Measurements from ENCODE around the gene PRTN3.
"Not testable (repeated sequence)": the region's sequence is repeated elsewhere in the genome, so short reads cannot be mapped to it uniquely, and the experiment has no call there.

Gene PRTN3

DNA sequence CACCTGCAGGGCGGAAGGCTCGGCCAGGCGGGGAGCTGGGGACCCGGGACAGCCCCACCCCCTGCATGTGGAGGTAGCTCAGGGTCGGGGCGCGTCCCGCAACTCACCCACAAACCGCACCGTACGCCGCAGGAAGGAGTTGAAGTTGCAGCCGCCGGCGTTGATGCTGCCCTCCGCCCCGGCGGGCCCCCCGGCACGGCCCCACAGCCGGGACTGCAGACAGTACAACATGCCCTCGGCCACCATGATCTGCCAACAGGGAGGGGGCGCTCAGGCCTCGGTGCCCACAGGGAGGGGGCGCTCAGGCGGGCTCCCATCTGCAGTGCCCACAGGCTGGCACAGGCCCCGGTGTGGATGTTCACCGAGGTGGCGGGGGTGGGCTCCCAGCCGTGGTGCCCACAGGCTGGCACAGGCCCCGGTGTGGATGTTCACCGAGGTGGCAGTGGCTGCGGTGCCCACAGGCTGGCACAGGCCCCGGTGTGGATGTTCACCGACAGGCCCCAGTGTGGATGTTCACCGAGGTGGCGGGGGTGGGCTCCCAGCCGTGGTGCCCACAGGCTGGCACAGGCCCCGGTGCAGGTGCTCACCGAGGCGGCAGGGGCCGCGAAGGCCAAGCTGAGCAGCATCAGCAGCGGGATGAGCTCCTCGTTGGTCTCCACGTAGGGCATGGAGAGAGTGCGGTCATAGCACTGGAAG, 25.6 kb upstream of the PRTN3 start:
- no peak for DNase-seq (ENCODE audit: low read depth in 3 of 3, low spot score in 1 of 3)

DNA sequence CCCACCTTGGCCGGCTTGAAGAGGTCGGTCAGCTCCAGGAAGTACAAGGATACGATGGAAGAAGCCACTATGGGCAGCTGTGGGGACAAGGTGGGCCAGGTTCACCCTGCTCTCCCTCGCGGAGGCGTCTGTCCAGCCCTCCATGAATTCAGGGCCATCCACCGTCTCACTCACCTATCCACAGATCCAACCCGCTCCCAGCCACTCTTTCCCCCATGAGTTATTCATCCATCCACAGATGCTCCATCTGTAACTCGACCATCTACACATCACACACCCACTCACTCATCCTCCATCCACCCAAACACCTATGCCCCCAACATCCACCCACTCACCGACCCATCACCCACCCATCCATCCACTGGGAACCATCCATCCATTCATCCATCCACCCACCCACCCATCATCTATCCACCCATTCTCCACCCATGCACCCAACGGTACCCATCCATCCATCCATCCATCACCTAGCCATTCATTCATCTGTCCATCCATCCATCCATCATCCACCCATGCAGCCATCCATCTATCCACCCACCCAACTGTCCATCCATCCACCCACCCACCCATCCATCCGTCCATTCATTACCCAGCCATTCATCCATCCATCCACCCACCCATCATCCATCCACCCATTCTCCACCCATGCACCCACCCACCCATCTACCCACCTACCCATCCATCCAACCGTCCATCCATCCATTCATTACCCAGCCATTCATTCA, 24.9 kb upstream of the PRTN3 start:
- no peak for DNase-seq (ENCODE audit: low read depth in 3 of 3, low spot score in 1 of 3)

DNA sequence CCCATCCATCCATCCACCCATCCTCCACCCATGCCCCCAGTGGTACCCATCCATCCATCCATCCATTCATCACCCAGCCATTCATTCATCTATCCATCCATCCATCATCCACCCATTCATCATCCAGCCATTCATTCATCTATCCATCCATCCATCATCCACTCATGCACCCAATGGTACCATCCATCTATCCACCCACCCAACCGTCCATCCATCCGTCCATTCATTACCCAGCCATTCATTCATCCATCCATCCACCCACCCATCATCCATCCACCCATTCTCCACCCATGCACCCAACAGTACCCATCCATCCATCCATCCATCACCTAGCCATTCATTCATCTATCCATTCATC, 24.3 kb upstream of the PRTN3 start:
- no peak for DNase-seq (ENCODE audit: low read depth in 3 of 3, low spot score in 1 of 3)

DNA sequence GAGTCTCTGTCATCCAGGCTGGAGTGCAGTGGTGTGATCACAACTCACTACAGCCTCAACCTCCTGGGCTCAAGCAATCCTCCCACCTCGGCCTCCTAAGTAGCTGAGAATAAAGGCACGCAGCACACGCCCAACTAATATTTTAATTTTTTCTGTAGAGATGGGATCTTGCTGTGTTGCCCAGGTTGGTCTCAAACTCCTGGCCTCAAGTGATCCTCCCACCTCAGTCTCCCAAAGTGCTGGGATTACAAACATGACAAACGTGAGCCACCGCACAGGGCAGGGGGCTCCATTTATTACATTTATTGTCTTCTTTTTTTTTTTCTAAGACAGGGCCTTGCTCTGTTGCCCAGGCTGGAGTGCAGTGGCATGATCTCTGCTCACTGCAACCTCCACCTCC, 20.6 kb upstream of the PRTN3 start:
- not testable (repeated sequence) for DNase-seq (ENCODE audit: low read depth in 3 of 3, low spot score in 1 of 3)

DNA sequence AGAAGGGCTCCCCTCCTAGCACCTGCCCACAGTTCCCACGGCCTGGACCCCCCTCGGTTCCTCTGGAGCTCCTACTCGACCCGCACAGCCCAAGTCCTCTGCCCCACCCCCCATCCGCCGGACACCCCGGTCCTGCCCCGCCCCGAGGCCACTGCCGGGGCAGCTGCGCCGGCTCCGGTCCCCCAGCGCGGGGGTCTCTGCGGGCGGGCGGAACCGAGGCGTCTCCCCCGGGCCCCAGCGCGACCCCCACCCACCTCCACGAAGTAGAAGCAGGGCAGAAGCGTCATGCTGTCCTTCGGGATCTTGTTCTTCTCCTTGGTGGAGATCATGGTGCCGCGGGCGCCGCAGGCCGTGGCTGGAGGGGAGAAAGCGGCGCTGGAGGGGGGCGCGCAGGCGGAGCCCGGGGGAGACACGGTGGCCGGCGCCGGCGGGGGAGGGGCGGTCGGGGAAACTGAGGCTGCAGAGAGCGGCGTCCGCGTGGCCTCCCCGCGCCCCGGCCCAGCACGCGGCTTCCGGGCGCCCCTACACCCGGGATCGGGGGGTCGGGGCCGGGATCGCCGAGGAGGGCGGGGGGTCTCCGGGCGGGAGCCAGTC, 19.5 kb upstream of the PRTN3 start:
- DNase-seq (ENCODE audit: low read depth in 3 of 3, low spot score in 1 of 3), result no peak

DNA sequence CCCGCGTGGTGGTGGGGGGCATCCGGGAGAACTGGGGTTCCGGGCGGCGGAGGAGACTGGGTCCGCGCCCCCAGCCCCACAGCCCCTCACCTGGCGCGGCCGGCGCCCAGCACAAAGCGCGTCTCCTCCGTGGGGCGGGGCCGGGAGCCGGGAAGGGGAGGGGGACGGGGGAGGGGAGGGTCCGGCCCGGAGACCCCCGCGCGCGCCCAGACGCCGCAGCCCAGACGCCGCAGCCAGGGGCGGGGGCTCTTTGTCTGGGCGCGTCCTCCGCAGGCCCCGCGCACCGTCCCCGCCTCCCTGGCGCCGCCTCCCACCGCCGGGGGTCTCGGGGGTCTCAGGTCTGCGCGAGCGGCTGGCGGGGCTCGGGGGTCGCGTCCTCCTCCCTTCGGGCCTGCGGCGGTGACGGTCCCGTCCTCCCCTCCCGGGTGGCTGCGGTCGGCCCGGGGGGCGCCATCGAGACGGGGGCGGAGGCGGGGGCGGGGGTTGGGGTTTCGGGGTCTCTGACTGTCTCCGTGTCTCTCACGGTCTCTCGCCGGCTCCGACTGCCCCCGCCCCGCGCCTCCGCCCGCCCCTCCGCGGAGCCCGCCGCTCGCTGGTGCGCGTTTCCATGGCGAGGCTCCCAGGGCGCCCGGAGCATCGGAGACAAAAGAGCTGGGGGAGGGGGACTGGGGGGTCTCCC, 18.8 kb upstream of the PRTN3 start, which contains the start of gene PLPPR3:
TSS of gene PLPPR3 (minus strand) at position 131 of the 679 bp plus-strand sequence. CDS start 396 bp downstream, outside the sequence.
- no peak for DNase-seq (ENCODE audit: low read depth in 3 of 3, low spot score in 1 of 3)

DNA sequence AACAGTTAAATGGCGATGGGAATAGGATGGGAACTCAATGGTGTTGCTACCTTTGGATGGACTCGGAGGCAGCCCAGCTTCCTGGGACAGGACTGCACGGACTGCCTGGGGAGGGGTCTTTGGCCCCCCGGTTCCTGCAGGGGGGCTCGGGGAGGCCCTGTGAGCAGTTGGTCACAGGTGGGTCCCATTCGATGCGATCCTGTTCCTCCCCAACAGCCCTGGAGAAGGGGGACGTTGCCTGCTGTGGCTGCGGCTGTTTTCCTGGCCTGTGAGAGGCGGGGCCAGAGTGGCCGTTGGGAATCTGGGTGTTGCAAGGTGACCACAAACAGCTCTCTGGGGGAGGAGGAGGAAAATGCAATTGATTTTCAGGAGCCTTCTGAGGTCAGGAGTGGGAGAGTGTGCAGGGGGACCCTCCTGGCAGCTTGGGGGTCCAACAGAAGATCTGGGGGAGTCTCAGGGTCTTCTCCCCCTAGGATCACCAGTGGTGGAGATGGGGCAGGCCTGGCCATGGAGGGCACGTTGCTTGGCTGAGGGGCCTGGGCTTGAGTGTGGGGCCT, 17.2 kb upstream of the PRTN3 start:
- no peak for DNase-seq (ENCODE audit: low read depth in 3 of 3, low spot score in 1 of 3)

DNA sequence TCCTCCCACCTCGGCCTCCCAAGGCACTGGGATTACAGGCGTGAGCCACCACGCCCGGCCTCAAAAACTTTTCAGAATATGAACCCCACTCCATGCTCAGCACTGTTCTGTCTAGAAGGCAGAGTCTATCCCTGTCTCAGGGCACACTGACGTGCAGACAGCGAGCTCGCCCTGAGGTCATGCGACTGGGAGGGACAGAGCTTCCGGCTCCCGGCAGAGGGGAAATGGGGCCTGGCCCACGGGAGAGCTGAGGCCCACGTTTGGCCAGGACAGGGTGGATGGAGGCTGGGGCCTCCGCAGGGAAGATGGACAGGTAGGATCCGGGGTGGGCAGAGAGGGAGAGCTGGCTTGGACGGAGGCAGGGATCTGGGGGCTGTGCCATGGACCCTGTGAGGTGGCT, 15.9 kb upstream of the PRTN3 start:
- no peak for DNase-seq (ENCODE audit: low read depth in 3 of 3, low spot score in 1 of 3)

DNA sequence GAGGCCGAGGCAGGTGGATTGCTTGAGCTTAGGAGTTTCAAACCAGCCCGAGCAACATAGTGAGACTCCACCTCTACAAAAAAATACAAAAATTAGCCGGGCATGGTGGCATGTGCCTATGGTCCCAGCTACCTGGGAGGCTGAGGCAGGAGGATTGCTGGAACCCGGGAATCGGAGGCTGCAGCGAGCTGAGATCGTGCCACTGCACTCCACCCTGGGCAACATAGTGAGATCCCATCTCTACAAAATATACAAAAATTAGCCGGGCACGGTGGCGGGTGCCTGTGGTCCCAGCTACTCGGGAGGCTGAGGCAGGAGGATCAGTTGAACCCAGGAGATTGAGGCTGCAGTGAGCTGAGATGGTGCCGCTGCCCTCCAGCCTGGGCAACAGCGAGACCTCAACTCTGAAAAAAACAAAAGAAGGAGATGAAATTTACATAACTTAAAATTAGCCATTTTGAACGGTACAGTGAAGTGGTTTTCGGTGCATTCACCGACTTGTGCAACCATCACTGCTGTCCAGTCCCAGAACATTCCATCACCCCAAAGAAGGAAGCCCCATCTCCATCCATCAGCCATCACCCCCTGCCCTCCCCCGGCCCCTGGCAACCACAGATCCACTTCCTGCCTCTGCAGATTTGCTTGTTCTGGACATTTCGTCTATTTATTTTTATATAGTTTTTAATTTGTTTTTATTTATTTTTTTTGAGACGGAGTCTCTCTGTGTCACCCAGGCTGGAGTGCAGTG, 14.7 kb upstream of the PRTN3 start:
- no peak for DNase-seq (ENCODE audit: low read depth in 3 of 3, low spot score in 1 of 3)

DNA sequence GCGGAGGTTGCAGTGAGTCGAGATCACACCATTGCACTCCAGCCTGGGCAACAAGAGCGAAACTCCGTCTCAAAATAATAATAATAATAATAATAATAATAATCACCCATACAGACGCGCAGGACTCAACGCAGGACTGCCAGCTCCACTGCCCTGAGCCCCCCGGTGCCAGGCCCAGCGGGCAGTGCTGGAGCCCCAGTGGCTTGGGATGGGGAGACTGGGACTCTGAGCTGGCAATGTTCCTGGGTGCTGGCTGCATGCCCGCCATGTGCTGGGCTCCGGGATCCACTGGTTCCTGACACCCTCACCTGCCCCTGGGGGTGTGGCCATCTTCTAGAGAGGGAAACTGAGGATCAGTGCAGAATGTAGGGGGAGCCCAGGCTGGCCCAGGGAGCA, 13.5 kb upstream of the PRTN3 start:
- DNase-seq (ENCODE audit: low read depth in 3 of 3, low spot score in 1 of 3), result no peak

DNA sequence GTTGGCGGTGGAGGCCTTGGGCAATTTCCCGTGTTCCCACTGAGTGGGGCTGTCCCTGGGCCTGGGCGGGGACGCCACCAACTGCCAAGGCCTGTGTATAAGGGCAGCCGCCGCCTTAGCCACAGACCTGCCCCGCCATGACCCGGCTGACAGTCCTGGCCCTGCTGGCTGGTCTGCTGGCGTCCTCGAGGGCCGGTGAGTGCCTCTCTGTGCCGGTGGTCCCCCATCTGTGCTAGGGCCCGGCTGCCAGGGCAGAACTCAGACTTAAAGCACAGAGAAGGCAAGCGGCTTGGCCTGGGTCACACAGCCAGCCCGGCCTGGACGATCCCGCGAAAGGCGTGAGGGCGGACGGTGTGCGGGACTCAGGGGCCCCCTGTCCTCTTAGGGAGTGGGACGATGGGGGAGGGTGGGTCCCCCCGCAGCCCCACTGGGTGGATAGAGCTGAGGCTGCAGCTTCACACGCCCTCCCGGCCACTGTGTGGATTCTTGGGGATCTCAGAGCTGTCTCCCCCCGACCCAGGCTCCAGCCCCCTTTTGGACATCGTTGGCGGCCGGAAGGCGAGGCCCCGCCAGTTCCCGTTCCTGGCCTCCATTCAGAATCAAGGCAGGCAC, 13.0 kb upstream of the PRTN3 start, which contains the start of gene AZU1:
TSS of gene AZU1 (plus strand) at position 128 of the 612 bp plus-strand sequence. CDS start at position 138, 10 bp downstream.
- DNase-seq (ENCODE audit: low read depth in 3 of 3, low spot score in 1 of 3), result no peak

DNA sequence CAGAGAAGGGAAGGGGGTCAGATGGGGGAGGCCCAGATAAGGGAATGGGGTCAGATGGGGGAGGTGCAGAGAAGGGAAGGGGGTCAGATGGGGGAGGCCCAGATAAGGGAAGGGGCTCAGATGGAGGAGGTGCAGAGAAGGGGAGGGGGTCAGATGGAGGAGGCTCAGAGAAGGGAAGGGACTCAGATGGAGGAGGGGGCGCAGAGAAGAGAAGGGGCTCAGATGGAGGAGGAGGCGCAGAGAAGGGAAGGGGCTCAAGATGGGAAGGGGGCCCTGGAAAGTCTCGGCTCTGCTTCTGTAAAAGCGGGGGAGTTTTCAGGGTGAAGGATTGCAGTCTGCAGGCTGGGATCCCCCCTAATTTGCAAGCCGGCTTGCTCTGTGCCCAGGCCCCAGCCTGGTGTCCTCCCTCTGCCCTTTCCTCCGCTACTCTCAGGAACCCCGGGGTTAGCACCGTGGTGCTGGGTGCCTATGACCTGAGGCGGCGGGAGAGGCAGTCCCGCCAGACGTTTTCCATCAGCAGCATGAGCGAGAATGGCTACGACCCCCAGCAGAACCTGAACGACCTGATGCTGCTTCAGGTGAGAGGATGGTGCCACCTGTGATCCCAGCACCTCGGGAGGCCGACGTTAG, 11.6 kb upstream of the PRTN3 start:
- DNase-seq (ENCODE audit: low read depth in 3 of 3, low spot score in 1 of 3), result no peak

DNA sequence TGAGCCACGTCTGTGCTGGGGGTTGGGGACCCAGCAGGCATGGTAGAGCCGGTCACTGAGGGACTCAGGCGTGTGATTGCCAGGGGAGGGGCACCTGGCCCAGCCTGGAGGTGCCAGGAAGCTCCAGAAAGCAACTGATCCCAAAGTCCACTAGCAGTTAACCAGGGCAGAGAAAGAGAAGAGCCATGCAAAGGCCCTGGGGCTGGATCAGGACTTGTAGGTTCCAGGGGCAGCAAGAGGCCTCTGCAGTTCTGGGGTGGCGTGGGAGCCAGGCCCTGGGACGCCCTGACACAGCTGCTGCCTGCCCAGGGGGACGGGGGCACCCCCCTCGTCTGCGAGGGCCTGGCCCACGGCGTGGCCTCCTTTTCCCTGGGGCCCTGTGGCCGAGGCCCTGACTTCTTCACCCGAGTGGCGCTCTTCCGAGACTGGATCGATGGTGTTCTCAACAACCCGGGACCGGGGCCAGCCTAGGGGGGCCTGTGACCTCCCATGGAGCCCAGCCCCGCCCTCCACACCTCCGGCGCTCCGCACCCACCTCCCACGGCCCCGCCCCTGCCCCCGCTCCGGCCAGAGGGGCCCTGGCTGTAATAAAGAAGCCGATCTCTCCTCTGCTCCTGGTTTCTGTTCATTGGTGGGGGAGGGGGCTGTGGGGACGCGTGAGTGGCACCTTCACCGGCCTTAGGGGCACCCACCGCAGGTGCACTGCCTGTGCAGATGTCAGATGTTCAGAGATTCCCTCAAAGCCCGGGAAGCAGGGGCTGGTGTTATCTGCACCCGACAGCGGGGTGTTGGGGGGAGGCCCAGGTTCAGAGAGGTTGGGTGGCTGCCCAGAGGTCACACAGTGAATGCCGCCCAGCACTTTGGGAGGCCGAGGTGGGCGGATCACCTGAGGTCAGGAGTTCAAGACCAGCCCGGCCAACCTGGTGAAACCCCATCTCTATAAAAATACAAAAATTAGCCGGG, 9.1 kb upstream of the PRTN3 start:
- no peak for DNase-seq (ENCODE audit: low read depth in 3 of 3, low spot score in 1 of 3)

DNA sequence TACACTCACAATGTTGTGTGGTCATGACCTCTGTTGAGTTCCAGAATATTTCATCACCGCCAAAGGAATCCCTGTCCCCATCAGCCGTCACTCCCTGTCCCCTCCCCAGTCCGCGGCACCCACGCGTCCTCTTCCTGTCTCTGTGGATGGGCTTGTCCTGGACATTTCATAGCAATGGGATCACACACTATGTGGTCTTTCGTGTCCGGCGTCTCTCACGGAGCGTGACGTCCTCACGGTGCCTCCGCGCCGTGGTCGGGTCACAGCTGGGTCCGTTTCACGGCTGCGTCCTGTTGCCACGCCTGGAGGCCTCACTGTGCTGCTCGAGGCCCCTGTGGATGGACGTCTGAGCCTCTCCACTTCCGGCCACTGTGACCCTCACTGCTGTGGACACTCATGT, 6.6 kb upstream of the PRTN3 start:
- no peak for DNase-seq (ENCODE audit: low read depth in 3 of 3, low spot score in 1 of 3)

DNA sequence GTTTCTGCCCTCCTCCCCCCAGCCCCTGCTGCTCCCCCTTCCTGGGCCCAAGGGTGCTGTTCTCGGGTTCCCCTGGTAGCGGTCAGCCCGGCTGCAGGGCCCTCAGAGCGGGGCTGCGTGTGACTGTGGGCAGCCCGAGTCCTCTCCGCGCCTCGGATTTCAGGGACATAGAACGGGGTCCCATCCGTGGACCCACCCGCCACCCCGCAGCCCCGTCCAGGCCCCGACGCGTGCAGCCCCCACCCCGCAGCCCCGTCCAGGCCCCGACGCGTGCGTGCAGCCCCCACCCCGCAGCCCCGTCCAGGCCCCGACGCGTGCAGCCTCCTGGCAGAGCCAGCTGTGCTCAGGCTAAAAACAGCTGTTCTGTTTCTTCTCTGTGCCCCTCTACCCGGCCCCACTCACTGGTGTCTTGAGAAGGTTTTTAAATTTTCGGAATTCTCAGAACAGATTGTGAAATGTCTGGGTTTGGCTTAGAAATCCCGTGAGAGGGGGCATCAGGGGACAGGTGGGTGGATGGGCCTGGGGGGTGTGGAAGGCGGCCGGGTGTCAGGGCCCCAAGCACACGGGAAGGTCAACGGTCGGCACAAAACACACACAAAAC, 5.5 kb upstream of the PRTN3 start:
- no peak for DNase-seq (ENCODE audit: low read depth in 3 of 3, low spot score in 1 of 3)

DNA sequence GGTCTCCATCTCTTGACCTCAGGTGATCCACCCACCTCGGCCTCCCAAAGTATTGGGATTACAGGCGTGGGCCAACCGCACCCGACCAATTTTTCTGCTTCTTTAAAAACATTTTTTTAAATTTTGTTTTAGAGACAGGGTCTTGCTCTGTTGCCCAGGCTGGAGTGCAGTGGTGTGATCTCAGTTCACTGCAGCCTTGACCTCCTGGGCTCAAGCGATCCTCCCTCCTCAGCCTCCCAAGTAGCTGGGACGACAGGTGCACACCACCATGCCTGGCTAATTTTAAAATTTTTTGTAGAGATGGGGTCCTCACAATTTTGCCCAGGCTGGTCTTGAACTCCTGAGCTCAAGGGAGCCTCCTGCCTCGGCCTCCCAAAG, 2.0 kb downstream of the PRTN3 start:
- DNase-seq (ENCODE audit: low read depth in 3 of 3, low spot score in 1 of 3), result not testable (repeated sequence)

DNA sequence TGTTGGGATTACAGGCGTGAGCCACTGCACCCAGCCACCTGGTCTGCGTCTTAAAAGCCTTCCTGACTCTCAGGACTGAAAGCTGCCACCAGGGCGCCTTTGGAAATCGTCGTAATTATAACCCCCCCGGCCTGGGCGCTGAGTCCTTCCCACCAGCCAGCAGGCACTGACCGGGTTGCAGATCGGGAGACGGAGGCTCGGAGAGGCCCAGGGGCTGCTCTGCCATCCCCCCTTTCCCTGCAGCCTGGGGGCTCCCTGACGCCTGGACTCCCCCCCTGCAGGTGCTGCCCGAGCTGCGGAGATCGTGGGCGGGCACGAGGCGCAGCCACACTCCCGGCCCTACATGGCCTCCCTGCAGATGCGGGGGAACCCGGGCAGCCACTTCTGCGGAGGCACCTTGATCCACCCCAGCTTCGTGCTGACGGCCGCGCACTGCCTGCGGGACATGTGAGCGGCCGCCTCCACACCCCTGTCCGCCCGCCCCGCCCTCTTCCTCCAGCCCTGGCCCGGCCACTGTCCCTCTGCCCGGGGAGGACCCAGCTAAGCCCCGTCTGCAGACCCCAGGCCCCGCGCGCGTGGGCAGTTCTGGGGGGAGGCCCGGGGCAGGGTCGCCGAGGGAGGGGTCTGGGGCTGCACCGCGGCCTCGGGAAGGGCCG, 2.5 kb downstream of the PRTN3 start:
- no peak for DNase-seq (ENCODE audit: low read depth in 3 of 3, low spot score in 1 of 3)

All from stimulated activated CD4-positive, alpha-beta T cell treated with anti-CD3 and anti-CD28 coated beads, TNF-alpha, amount 100 ng/mL, for 1 hour (primary cell).